ENCODE results near the gene COA1.
"Not testable (repeated sequence)": the region's sequence is repeated elsewhere in the genome, so short reads cannot be mapped to it uniquely, and the experiment has no call there.

The COA1 gene, protein sequence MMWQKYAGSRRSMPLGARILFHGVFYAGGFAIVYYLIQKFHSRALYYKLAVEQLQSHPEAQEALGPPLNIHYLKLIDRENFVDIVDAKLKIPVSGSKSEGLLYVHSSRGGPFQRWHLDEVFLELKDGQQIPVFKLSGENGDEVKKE

DNA sequence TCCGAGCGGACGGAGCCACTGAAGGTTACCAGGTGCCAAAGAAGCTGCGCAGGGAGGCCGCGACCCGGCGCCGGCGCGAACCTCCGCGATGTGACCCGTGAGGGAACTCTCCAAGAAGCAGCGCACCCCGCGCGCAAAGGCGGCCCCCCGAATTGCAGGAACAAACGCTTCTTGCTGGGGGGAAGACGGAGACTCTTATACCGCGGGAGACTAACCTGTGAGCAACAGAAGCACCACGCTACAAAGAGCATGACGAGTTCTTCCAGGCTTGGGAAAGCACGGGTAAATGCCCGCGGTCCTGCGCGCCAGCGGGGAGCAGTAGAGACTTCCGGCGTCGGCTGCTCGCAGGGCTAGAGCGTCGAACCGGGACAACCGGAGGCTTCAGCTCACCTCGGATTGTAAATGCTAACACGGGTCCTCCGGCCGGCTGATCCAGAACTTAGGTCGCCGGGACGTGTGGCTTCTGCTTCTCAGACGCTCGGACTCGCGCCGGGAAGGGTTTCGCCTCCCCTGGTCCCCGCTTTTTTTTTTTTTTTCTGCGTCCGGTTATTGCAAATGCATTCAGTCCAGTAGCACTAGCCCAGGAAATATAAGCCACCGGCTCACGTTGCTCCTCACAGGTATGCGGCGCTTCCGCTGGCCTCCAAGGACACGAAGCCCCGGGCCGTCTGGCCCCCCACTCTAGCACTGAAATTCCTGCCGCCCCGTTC, at the start of gene COA1:
TSS of gene COA1 (minus strand) at position 310 of the 710 bp plus-strand sequence. CDS start 80,909 bp downstream, outside the sequence.
- DNase-seq: peak; percentile 65

DNA sequence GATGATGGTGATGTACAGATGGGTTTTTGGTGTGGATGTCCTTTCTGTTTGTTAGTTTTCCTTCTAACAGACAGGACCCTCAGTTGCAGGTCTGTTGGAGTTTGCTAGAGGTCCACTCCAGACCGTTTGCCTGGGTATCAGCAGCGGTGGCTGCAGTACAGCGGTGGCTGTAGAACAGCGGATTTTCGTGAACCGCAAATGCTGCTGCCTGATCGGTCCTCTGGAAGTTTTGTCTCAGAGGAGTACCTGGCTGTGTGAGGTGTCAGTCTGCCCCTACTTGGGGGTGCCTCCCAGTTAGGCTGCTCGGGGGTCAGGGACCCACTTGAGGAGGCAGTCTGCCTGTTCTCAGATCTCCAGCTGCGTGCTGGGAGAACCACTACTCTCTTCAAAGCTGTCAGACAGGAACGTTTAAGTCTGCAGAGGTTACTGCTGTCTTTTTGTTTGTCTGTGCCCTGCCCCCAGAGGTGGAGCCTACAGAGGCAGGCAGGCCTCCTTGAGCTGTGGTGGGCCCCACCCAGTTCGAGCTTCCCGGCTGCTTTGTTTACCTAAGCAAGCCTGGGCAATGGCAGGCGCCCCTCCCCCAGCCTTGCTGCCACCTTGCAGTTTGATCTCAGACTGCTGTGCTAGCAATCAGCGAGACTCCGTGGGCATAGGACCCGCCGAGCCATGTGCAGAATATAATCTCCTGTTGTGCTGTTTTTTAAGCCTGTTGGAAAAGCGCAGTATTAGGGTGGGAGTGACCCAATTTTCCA, 49.1 kb upstream of the COA1 start:
- not testable (repeated sequence) for DNase-seq

DNA sequence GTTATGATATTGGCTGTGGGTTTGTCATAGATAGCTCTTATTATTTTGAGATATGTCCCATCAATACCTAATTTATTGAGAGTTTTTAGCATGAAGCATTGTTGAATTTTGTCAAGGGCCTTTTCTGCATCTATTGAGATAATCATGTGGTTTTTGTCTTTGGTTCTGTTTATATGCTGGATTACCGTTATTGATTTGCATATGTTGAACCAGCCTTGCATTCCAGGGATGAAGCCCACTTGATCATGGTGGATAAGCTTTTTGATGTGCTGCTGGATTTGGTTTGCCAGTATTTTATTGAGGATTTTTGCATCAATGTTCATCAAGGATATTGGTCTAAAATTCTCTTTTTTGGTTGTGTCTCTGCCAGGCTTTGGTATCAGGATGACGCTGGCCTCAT, 45.9 kb upstream of the COA1 start:
- DNase-seq: not testable (repeated sequence)

DNA sequence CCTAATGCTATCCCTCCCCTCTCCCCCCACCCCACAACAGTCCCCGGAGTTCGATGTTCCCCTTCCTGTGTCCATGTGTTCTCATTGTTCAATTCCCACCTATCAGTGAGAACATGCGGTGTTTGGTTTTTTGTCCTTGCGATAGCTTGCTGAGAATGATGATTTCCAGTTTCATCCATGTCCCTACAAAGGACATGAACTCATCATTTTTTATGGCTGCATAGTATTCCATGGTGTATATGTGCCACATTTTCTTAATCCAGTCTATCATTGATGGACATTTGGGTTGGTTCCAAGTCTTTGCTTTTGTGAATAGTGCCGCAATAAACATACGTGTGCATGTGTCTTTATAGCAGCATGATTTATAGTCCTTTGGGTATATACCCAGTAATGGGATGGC, 43.9 kb upstream of the COA1 start:
- not testable (repeated sequence) for DNase-seq

DNA sequence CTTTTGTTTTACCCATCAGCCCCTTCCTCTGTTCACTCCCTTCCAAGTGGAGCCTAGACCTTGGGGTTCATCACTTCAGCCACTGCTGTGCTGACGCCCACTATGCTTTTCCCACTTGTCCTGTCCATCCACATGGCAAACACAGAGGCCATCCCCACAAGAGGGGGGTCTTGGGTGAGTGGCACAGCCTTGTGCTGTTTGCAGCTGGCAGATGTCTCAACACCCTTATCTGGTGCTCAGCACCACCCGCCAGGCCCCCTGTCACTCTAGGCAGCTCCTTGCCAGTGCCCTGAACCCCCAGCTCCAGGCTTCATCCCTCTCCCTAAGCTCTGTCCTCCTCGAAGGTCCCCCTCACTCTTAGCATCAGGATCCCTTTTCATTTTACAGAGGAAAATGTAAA, 42.2 kb upstream of the COA1 start:
- DNase-seq: no peak

DNA sequence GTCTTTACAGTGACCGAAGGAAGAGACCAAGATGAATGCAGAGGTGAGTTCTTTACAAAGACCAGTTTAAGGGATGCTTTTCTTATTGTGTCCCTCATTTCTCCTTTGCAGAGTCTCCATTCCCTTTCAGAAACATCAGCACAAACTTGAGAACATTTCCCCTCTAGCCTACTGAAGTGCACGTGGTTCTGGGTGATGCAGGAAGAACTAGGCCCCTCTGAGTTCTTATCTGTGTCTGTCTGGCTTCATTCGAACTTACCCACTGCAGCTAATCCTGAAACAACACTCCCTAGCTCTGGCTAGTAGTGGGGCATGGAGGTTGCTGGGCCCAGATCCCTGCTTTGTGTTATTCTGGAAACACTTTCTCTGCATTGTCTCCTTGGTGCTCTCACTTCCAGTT, 41.8 kb upstream of the COA1 start:
- no peak for DNase-seq

DNA sequence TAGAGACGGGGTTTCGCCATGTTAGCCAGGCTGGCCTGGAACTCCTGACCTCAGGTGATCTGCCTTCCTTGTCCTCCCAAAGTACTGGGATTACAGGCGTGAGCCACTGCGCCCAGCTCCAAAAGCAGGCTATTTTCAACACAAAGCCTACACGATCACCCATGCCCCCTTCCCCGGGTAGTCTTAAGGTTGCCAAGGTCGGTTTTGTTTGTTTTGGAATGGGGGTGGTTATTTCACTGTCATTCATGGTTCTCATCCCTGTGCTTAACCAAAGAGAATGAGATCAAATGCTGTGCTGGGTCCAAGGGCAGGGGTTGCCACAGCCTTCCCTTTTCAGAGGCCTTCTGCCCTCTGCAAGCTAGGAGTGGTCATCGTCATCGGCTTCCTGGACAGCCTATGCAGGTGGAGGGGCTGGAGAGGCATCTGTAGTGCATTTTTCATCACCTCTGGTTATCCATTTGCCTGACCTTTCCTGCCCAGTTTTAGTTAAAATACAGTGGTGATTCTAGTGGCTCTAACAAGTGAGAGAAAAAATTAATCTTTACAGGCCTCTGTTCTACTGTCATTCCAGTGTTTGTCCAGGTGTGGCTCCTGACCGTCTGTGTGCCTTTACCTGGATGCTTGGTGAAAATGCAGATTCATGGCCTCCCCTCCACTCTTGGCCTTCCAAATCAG, 40.6 kb upstream of the COA1 start:
- DNase-seq: no peak

DNA sequence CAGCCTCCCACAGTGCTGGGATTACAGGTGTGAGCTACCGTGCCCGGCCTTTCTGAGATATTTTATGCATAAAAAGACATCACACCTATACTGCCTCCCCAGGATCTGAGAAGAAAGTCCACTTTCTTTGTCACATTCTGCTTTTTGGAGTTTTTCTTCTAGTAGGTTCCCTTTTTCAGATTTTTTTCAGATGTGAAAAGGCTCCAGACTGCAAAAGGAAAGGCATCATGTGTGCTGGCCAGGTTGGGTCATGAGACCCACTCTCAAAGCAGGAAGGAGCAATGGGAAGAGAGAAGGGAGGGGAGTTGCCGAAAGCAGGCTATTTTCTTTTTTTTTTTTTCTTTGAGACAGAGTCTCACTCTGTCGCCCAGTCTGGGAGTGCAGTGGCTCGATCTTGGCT, 40.0 kb upstream of the COA1 start:
- DNase-seq: no peak

DNA sequence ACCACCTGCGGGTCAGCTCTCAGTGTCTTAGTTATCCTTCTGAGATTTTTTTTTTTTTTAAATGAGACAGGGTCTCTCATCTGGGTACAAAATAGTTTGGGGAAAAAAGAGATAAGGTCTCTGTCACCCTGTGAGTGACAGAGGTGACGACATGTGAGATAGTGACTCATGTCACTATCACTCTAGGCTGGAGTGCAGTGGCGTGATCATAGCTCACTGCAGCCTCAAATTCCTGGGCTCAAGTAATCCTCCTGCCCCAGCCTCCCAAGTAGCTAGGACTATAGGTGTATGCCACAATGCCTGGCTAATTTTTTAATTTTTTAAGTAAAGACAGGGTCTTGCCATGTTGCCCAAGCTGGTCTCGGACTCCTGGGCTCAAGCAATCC, 39.6 kb upstream of the COA1 start:
- DNase-seq: no peak

DNA sequence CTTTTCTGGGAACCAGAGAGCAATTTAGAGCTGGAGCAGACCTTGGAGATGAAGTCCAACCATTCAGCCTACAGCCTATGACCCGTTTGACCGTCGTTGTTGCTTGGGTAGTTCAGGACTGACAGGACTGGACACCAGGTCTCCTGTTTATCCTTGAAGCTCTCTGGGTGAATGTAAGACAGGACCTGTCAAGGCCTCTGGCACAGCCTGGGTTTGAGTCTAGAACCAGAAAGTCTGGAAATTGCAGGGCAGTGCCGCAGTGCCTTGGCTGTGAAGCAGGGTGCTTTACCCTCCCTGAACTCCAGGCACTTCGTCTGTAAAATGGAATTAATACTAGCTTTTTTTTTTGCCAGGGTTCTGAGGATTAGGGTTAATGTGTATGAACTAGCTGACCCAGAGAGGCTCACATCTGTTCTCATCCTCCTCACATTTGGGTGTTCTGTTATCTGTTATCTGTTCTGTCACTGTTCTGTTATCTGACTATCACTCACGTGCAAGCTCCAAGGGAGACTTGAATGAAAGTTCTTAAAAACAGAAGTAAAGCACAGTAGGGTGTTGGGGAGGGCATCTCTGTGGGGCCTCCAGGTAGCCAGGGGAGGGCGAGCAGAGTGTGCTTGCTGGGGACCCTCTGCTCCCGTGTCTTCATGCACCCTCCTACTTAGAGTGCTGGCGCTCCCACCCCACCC, 39.0 kb upstream of the COA1 start:
- no peak for DNase-seq

DNA sequence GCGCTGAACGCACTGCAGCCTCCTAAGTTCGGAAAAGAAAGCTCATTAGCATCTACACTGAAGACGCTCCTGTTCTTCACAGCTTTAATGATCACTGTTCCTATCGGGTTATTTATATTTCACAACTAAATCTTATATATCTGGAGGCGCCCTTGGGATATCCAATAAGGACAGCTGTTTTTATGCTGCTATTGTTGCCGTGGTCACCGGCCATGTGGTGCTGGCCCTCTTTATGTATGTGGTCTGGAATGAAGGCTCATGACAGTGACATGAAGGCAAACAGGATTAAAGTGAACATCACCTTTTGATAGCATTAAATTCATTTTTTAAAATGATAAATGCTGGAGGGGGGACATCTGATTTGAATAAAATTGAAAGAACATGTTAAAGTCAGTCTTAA, 38.0 kb upstream of the COA1 start:
- no peak for DNase-seq

DNA sequence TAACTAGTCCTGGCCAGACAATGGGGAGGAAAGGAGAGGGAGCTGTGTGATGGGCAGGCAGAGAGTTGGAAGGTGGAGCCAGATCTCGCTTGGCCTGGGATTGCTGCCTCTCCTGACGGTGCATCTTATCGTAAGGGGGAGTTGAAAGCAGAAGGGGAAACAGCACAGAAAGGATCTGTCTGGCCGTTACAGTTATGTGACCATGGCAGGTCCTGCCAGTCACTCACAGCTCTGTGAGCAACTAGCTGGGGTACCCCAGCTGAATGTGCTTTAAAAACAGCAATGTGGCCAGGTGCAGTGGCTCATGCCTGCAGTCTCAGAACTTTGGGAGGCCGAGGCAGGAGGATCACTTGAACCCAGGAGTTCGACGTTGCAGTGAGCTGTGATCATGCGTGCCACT, 37.2 kb upstream of the COA1 start:
- no peak for DNase-seq

DNA sequence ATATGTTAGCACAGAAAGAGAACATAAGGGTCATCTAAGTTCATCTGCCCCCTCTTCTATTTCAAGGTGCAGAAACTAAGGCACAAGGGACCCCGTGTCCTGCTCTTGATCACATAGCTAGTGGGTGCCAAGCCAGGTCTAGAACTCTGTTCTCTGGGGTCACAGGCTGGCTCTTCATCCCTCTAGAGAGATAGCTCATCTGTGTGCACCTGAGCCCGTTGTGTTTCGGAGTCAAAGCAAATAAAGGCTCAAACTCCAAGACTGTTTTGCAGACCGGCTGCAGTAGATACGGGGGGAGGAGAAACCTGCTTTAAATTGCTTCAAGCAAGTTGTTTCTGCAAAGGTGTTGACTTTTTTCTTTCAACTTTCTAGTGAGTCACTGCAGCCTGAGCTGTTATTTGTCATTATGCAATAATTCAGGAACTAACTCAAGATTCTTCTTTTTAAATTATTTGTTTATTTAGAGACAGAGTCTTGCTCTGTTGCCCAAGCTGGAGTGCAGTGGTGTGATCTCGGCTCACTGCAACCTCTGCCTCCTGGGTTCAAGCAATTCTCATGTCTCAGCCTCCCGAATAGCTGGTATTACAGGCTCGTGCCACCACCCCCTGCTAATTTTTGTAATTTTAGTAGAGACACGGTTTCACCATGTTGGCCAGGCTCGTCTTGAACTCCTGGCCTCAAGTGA, 35.6 kb upstream of the COA1 start:
- DNase-seq: no peak

DNA sequence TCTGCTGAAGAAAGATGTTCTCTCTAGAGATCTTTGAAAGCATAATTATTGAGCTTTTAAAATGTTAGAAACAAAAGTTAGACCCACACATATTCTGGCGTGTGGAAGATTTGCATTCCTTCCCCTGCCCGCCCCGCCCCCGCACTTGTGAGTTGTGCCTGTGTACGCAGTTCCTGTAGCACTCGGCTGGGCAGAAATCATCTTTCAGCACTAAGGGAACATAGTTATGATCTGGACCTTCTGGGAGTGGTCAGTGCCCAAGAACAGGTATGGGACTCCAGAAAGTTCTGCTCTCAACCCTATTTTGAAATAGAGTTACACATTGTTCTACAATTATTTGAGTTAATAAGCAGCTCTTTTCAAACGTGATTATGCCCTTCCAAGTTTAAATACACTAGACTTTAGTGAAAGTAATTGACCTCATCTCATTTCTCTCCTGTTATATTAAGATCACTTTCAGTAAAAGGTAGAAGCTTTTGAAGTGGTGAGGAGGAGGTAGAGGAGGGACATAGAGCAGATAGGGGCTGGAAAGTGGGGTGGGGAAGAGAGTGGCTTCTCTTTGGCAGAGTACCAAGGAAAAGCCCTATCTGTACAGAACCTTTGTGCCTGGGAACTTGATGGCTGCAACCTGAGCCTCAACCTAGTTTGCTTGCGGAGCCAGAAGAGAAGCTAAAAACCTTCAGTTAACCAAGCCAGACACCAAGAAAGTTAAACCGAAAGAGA, 34.9 kb upstream of the COA1 start:
- DNase-seq: no peak

DNA sequence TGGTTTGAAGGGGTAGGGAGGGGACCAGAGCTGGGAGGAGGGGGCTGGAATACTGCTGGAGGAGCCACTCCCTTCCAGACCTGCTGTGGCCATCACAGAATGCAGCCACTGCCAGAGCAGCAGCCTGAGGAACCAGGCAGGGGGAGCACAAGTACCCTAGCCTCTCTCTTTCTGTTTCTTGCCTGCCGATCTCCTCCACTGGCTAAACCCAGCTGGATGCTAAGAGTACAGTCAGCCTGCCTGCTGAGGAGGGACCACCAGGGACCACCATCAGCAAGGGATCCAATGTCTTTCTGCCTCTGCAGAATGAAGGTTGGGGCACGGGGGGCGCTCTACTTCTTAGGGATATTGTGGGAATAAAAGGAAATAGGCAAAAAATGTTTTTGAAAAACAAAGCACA, 33.9 kb upstream of the COA1 start:
- no peak for DNase-seq

DNA sequence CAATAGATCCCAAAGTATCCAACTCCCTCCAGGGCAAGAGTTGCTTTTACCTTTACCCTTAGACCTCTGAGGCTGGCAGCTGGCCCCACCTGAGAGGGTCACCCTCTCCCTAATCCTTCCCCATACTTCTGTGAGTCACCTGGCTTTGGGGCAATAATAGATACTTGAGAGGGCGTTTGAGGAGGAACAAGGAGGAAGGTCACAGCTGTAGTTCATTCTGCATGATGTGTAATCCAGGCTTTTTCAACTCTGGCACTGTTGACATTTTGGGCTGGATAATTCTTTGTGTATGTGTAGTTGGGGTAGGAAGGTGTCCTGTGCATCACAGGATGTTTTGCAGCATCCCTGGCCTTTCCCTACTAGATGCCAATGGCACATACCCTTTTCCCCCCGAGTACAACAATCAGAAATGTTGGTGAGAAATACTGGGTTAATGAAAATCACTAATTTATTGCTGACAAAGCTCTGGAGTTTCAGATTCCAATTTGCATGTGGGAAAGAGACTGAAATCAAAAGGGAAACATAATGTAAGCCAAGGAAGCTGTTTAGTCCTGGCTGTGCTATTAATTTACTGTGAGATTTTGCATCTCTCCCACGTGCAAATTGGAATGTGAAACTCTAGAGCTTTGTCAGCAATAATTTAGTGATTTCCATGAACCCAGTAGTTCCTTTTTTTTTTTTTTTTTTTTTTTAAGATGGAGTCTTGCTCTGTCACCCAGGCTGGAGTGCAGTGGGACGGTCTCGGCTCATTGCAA, 32.8 kb upstream of the COA1 start:
- no peak for DNase-seq

DNA sequence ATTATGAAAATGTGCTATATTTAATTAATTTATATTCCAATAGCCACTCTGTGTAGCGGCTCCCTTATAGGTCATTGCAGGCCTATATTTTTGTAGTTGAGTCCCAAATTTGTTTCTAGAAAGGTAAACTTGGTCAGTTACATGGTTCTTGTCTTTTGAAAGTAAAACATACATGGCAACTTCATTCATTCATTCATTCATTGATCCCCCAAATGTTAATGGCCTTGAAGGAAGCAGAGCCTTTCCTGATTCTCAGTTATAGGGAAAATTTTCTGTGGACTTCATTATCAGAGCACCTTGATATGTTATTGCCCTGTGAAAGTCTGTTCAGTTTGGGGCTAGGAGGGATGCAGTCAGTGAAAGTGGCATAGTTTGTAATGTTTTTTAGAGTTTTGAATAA, 32.1 kb upstream of the COA1 start:
- DNase-seq: no peak

DNA sequence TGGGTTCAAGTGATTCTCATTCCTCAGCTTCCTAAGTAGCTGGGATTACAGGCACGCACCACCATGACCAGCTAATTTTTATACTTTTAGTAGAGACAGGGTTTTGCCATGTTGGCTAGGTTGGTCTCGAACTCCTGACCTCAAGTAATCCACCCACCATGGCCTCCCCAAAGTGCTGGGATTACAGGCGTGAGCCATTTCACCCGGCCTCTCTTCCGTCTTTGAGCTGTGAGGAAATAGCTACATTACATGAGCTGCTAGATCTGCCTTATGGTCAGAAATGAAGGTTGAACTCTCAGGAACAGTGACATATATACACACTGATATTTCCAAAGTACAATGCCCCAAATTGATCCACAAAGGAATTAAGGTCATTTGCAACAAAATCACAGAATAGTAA, 31.5 kb upstream of the COA1 start:
- DNase-seq: no peak

DNA sequence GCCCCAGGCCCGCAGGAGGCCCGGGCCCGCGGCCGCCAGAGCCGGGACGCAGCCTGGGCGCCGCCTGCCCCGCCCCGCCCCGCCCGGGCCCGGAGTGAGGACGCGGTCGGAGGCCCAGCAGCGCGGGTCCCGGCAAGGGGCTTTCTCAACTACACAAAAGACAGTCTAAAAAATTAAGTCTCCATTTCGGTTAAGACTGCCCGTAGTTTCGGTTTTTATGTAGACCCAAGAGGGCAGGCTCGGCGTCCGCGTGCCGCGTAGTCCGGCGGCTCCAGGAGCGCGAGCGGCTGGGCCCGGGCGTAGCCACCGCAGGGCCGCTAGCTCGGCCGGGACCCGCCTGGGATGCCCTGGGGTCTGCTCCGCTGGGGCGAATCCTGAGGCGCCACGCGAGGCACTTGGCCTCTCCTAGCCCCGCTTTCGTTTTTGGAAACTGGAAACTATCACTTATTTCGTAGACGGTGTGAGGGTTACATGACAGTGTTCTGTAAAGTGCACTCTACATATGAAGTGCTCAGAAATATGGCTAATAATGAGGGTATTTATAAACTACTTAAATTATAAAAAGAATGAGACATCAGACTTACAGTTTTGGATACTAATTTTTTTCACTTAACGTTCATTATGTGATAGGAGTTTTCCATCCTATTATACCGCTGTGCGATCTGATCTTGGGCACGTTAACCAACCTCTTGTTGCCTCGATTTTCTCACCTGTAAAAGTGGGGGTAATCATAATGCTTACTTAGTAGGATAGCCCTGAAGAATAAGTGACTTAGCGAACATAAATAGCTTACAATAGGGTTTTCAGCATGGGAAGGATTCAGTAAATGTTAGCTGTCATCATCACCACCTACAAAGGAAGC, 29.7 kb upstream of the COA1 start:
- DNase-seq: no peak
